Adrenal gland (tissue), 5 donors: ENCODE data around the gene CLCN5.

Source experiments
- POLR2A ChIP-seq, 2 donors: fragments of 450-650 bp; IDR thresholded peaks; one replicate each; pipeline ENCODE4 v1.6.1; 2017; ENCODE audit warnings: antibody characterized with exemption in 2 of 2, mild to moderate bottlenecking in 2 of 2, moderate library complexity in 1 of 2
- TF ChIP-seq, protein P1 (sequence below), 6 experiments: fragments of 450-650 bp in 4 of 6; fragments of 200-600 bp in 2 of 6; sonication (generic) in 1 of 6; IDR thresholded peaks; 1 replicate in 5 of 6; 2 replicates in 1 of 6; pipeline versions ENCODE4 v1.5.1 to v1.8.0; 2016 to 2021; ENCODE audit warnings: antibody characterized with exemption in 6 of 6, mild to moderate bottlenecking in 2 of 6, moderate library complexity in 1 of 6
- donor health status: DM: no; HTN: no; CAD: no.

DNA sequence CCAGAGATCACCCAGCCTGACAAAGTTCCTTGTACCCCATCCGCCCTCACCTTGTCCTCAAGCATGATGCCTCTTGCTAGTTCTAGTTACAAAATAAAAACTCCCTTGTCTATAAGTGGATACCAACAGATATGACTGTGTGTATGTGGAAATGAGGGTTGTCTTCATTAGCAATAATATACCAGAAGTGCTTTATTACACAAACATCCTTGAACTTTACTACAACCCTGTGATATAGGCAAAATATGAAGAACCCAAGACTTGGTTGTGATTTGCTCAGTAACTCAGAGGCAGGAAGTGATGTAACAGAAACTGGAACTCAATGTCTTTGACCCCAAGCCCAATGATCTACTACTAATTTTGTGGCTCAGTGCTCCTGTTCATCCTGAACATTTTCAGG lies 180.8 kb downstream of the CLCN5 start:
- TF ChIP-seq, protein P1, sequence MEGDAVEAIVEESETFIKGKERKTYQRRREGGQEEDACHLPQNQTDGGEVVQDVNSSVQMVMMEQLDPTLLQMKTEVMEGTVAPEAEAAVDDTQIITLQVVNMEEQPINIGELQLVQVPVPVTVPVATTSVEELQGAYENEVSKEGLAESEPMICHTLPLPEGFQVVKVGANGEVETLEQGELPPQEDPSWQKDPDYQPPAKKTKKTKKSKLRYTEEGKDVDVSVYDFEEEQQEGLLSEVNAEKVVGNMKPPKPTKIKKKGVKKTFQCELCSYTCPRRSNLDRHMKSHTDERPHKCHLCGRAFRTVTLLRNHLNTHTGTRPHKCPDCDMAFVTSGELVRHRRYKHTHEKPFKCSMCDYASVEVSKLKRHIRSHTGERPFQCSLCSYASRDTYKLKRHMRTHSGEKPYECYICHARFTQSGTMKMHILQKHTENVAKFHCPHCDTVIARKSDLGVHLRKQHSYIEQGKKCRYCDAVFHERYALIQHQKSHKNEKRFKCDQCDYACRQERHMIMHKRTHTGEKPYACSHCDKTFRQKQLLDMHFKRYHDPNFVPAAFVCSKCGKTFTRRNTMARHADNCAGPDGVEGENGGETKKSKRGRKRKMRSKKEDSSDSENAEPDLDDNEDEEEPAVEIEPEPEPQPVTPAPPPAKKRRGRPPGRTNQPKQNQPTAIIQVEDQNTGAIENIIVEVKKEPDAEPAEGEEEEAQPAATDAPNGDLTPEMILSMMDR (IDR thresholded peaks at IDR 0.05): no peak
- no peak for TF ChIP-seq POLR2A (IDR thresholded peaks at IDR 0.05)
